ENCODE measurements around the gene NCKAP5. TPM values are rescaled to one million over a fixed set of nuclear protein-coding genes. Genes with fewer than 3 reads are reported as not detected.

Gene NCKAP5
- total RNA-seq, 1 donor, result not detected

DNA sequence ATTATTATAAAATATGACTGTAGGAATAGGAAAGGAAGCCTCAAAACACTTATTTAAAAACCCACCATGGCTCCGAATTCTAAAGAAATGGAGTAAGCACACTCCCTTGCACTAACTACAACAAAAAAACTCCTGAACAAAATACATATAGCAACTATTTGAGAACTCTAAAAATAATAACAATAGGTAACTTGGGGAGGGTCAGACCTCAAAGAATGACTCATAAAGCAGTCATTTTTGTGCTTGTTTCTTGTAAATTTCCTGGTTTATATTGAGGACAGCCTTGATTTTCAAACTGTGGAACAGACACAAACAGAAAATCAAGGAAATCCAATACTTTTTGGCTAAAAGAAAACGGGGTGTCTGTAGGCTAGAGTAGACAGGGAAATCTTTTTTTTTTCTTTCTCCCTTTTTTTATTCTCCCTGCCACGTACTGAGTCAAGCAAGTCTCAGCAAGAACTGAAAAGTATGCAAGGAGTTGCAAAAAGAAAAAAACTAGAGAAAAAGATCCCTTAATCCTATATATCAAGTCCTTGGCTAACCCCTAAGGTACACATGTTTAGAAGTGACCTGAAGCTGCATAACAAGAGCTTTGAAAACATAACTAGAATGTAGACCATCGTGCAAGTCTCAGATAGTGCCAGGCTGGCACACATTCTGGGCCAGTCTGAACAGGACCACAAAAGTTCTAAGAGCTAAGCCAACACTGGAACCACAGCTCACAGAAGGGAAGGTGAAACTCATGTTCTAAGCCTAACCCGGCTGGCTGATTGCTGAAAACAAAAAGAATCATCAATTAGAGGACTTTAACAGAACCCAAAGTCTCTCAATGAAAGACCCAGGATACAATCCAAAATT, 495.2 kb downstream of the NCKAP5 start:
- no peak for DNase-seq (ENCODE audit: low read depth in 2 of 3, low spot score in 2 of 3)

DNA sequence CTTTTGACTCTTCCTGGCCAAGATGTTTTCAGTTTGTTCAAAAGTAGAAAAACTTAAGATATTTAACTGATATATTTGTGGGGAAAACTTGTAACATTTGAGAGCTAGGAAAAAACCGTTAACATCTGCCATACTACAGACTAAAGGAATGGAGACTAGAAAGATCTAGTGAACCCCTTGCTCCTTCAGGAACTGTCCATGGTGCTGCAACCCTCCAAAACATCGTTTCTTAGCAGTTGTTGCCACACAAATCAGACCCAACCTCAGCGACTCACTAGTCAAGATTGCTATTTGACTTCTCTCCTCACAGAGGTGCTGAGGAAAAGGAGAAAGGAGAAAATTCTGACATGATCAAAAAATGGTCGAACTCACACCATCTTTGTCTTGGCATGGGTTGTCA, 504.5 kb downstream of the NCKAP5 start:
- DNase-seq (ENCODE audit: low read depth in 2 of 3, low spot score in 2 of 3), result no peak

DNA sequence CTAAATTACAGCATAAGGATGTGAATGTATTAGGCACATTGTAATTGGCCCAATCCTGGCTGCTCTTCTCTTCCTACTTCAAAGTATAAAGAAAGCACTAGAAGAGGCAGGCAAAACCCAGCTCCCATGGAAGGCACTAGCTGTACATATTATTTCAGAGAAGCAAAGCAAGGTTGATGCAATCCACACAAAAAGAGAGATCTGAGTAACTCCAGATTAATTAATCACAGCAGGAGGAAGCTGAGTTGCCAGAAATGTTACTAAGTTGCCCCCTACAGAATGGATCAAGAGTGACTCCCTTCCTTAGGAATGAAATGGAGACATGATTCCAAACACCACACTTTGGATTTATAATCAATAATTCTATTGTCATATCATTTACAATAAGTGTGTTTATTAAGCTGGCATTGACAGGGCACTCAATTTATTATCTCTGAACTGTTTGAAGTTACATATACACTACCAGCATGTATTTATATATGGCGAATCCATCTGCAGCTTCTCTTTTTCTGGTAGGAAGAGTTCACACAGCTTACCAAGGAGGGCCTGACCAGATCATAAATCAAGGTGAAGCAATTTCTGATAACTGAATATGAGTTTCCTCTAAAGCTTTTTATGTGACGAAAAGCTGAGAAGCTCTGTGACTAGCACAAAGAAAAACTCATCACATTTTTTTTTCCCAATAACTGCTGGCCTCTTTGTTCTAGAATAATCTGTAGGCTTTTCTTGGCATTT, 505.2 kb downstream of the NCKAP5 start:
- DNase-seq (ENCODE audit: low read depth in 2 of 3, low spot score in 2 of 3), result no peak

DNA sequence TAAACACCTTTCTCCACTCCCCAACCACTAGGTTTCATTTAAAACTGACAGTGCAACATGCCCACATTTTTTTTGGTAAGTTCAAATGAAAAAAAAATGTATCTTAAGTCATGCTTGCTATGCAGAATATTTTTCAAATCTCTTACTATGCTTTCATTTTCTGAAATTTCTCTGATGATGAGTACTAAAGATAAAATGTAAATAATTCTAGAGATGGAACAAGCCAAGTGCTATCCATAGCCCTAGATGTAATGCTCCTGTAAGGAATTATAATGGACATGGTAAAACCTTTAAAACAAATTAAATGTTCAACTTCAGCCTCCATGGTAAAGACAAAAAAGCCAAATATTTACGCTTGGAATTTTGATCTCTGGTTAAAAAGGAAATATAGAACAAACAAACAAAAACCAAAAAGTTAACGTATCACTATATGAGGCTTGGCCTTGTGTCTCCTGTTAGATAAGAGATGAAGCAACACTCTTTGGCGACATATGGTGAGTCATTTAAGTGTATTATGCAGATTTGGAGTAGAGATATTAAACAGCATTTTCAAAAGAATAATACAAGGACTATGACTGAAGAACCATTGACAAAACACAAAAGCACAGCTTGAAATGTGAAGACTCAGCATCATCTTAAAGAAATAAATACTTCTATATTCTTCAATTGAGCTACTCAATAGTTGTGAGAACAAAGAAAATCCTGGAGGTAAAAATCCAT, 506.2 kb downstream of the NCKAP5 start:
- no peak for DNase-seq (ENCODE audit: low read depth in 2 of 3, low spot score in 2 of 3)

GRCh38 chr2:133054297-133054696, 514.0 kb downstream of the NCKAP5 start:
- no peak for DNase-seq (ENCODE audit: low read depth in 2 of 3, low spot score in 2 of 3)

GRCh38 chr2:133053541-133053940, 514.7 kb downstream of the NCKAP5 start:
- no peak for DNase-seq (ENCODE audit: low read depth in 2 of 3, low spot score in 2 of 3)

GRCh38 chr2:133045787-133046186, 522.5 kb downstream of the NCKAP5 start:
- DNase-seq (ENCODE audit: low read depth in 2 of 3, low spot score in 2 of 3), result no peak

GRCh38 chr2:133044556-133044955, 523.7 kb downstream of the NCKAP5 start:
- no peak for DNase-seq (ENCODE audit: low read depth in 2 of 3, low spot score in 2 of 3)

DNA sequence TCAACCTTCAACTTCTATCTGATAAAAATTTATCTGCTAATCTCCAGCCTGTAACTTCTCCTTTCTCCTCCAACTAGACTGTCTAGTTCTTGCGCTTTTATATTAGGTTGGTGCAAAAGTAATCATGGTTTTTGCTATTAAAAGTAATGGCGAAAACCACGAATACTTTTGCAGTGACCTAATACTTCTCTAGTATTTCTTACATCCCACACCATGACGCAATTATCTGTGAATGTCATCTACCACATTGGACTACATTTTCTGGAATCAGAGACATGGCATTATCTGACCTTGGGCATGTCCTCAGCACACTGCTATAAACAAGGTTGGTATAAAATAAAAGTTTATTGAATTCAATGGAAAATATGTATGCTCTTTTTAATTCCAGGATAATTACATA, 528.1 kb downstream of the NCKAP5 start:
- no peak for DNase-seq (ENCODE audit: low read depth in 2 of 3, low spot score in 2 of 3)

DNA sequence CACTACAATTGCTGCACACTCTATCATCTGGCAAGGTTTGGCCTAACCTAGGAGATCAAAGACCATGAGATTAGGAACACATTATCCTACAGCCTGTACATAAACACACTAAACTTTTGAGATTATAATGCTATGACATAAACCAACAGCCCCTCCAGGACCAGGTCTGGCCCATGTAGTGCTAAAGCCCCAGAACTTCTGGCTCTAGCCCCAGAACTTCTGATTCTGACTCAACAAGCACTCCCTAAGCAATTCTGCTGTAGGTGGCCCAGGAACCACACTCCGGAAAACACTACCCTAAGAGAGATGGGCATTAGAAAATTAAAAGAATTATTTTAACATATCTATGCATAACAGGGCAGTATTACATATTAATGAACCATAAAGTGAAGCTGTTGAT, 528.7 kb downstream of the NCKAP5 start:
- DNase-seq (ENCODE audit: low read depth in 2 of 3, low spot score in 2 of 3), result no peak

- no peak for DNase-seq (ENCODE audit: low read depth in 2 of 3, low spot score in 2 of 3)
Observed at GRCh38 chr2:133026536-133027177, 541.6 kb downstream of the NCKAP5 start.

DNA sequence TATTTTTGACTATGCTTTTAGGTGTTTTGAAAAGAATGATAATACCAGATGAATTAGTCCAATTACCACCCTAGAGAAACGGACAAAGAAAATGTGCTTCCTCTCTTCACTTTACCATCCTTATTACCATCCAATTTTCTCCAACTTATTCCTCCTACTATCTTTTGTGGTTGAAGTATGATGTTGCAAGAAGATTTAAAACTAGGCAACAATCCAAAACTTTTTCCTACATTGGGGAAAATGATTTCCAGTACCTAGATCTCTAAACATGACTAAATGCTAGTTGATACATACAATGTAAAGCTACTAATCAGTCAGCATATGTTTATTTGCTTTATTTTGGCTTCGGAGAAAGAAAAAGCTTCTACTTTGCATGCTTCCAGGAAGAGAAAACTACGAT, 543.3 kb downstream of the NCKAP5 start:
- no peak for DNase-seq (ENCODE audit: low read depth in 2 of 3, low spot score in 2 of 3)

DNA sequence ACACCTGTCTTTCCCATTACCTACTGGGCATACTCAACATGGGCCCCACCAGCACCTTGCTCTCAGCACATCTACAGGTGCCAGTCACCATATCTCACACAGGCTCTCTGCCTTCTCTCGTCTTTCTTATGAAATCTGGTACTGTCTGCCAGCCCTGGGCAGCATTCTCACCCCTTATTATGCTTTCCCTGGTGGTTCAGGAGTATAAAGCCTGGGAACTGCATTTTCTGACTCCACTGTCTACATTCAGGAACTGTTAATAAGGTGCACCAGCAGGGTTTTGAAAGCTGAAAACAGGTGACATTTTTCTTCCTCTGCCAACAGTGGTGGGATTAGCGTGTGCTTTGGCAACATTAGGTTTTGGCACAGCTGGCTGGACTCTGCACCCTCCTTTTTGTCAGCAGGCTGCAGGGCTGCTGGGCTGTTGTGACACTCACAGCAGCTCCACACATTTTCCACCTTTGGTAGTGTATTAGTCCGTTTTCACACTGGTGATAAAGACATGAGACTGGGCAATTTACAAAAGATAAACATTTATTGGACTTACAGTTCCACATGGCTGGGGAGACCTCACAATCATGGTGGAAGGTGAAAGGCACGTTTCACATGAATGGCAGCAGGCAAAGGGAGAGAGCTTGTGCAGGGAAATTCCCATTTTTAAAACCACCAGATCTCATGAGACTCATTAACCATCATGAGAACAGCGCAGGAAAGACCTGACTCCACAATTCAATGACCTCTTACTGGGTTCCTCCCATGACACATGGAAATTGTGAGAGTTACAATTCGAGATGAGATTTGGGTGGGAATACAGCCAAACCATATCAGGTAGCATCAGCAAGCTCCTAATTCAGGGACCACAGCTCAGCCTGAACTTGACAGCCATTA, 555.2 kb downstream of the NCKAP5 start:
- DNase-seq (ENCODE audit: low read depth in 2 of 3, low spot score in 2 of 3), result no peak

- DNase-seq (ENCODE audit: low read depth in 2 of 3, low spot score in 2 of 3), result no peak
Observed at GRCh38 chr2:133004623-133005022, 563.6 kb downstream of the NCKAP5 start.

DNA sequence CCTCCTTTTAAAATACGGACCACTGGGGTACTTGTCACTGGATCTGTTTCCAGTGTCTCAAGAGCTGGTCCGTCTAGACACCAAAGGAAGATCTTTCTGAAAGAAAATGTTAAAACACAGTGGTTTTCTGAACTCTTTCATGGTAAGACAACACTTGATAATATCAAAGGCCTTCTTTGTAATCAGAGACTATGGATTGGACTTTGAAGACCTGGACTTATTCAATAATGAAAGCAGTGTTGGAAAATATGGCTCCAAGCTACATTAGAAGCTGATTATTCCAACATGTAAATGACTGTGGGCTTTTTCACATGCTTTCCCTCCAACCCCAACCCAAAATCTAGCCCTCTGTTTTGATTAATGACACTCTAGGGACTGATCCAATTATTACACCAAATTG, 568.8 kb downstream of the NCKAP5 start:
- DNase-seq (ENCODE audit: low read depth in 2 of 3, low spot score in 2 of 3), result no peak

- DNase-seq (ENCODE audit: low read depth in 2 of 3, low spot score in 2 of 3), result no peak
Observed at GRCh38 chr2:132998221-132998620, 570.0 kb downstream of the NCKAP5 start.

DNA sequence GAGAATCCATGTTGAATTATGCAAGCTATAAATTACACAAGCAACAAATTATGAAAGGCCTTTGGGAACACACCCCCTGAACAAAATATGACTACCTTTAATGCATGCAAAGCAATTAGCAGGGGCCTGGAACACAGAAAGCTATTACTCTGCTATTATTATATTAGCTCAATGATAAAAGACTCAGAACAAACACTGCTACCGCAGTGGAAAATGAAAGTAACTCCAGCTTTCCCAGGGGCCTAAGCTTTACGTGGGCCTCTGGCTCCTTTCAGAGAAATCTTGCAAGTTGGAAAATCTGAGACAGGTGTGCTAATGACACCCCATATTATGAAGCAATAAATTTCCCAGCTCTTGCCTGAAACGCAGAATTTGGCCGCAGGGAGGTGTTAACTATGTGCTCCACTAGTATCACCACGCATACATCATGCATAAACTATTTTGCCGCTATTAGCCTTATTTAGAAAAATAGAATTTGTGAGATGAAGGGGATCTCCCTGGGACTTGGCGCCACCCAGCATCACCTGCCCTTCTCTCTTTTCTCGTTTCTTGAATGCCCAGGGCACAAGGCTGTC, 576.7 kb downstream of the NCKAP5 start:
- no peak for DNase-seq (ENCODE audit: low read depth in 2 of 3, low spot score in 2 of 3)

- DNase-seq (ENCODE audit: low read depth in 2 of 3, low spot score in 2 of 3), result no peak
Observed at GRCh38 chr2:132984731-132985130, 583.5 kb downstream of the NCKAP5 start.

GRCh38 chr2:132980304-132980703, 588.0 kb downstream of the NCKAP5 start:
- no peak for DNase-seq (ENCODE audit: low read depth in 2 of 3, low spot score in 2 of 3)
